Mononuclear cell (primary cell): ENCODE measurements around the gene SRP14. TPM values are rescaled to one million over a fixed set of nuclear protein-coding genes. Genes with fewer than 3 reads are reported as not detected.
"Not testable (repeated sequence)": the region's sequence is repeated elsewhere in the genome, so short reads cannot be mapped to it uniquely, and the experiment has no call there.

ENCODE experiments used
- H3K27me3 ChIP-seq: 2 replicates; pipeline ENCODE4 v1.6.0; 2011; ENCODE audit warnings: low read length, control low read depth; ENCODE audit not compliant: insufficient read depth
- H3K4me1 ChIP-seq: 2 replicates; pipeline ENCODE4 v1.5.1; 2011; ENCODE audit warnings: mild to moderate bottlenecking, low read length, control low read depth; ENCODE audit not compliant: insufficient read depth
- H3K4me3 ChIP-seq: 2 replicates; pipeline ENCODE4 v1.5.1; 2011; ENCODE audit warnings: mild to moderate bottlenecking, low read length, moderate library complexity
- H3K9me3 ChIP-seq: 2 replicates; pipeline ENCODE4 v1.5.1; 2011; ENCODE audit warnings: low read depth, mild to moderate bottlenecking, control low read depth, low read length
- total RNA-seq: library from RNA; depleted of rRNA; stranded (reverse); fragments of >200 nt; gene quantifications from one replicate; pipeline ENCODE4 v1.2.3, GENCODE V29; 2012

Gene SRP14, protein sequence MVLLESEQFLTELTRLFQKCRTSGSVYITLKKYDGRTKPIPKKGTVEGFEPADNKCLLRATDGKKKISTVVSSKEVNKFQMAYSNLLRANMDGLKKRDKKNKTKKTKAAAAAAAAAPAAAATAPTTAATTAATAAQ
- total RNA-seq = 97.1 TPM

DNA sequence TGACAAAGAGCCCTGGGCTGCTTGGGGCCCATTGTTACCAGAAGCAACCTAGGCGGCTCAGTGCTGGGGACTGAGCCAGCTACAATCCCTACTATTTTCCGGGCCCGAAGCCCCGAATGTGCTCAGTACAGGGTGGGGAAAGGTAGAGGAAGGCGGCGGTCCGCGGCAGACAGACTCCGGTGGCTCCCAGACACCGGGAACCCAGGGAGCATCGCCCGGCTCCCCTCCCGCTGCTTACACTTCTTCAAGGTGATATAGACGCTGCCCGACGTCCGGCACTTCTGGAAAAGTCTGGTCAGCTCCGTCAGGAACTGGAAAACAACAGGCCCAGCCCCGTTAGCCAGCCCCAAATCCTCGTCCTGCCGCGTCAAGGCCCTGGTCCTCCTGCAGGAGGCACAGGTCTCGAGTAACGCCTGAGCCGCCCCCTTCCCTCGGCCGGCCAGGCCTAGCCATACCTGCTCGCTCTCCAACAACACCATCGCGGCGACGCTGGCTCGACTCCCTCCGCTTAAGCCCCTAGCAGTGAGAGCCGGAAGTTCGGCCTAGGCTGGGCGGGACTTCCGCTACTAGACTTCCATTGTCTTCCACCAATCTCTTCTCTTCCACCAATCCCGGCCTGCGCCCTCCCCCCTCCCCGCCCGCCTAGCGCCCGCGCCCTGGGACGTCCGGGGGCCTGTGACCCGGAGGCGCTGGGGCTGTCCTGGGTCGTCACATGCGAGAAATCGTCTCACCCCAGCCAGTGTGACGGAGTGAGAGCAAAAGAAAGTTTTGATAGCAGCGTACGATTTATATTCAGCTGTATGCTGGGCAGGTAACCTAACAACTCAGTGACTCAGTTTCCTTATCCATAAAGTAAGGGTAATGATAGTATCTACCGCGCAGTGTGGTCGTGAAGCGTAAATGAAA, at the start of gene SRP14:
Gene SRP14 (minus strand): TSS at position 544 of the 906 bp plus-strand sequence. CDS start 65 bp downstream, at position 479.
- H3K27me3 ChIP-seq = no peaks in the 10 kb centered on the region
- peaks cover 24% of the 10 kb centered on the region for H3K4me1 ChIP-seq
- H3K4me3 ChIP-seq = peak within 1 kb of the TSS; percentile 95
- H3K9me3 ChIP-seq = no peaks in the 10 kb centered on the region

DNA sequence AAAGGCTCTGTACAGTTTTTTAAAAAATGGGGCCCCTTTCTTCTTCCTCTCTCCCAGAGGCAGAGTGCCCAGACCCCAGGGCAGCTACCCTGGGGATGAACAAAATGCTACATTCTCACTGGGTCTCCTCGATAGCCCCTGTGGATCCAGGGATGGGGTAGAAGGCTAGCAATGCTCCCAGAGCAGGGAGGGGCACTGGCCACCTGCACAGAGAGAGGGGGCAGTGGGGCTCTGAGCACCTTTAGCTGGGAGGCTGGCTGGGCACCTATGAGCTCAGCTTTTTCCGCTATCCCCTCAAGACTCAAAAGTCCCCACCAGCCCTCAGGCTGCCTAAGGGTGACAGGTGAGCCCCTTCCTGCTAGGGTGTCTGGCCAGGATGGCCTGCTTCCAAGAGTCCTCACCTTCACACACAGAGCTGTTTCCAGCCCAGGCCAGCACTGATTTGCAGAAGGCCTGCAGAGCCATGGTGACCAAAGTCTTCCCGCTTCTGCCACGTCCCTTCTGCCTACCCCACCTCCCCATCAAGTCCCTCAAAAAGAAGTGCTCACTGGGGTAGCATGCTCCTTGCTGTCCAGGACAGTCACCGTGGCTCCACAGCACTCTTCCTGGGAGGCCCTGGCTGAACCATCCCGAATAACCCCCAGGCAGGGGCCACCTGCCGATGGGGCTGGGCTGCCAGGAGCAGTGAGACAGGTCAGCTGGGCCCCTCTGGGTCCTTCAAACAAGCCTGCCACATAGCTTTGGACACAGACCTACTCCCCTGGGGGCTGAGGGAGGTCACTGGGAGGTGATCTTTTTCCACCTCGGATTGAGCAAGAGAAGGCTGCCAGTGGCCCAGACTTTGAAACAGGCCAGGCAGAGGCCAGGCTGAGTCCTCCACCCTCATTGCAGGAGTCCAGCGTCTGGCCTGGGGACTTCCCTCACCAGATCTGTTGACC, 49.3 kb upstream of the SRP14 start:
- Histone ChIP-seq H3K4me3 (no peak overlapping the region), H3K9me3 (no peaks in the 10 kb centered on the region), H3K4me1 (peaks cover 17% of the 10 kb centered on the region)

DNA sequence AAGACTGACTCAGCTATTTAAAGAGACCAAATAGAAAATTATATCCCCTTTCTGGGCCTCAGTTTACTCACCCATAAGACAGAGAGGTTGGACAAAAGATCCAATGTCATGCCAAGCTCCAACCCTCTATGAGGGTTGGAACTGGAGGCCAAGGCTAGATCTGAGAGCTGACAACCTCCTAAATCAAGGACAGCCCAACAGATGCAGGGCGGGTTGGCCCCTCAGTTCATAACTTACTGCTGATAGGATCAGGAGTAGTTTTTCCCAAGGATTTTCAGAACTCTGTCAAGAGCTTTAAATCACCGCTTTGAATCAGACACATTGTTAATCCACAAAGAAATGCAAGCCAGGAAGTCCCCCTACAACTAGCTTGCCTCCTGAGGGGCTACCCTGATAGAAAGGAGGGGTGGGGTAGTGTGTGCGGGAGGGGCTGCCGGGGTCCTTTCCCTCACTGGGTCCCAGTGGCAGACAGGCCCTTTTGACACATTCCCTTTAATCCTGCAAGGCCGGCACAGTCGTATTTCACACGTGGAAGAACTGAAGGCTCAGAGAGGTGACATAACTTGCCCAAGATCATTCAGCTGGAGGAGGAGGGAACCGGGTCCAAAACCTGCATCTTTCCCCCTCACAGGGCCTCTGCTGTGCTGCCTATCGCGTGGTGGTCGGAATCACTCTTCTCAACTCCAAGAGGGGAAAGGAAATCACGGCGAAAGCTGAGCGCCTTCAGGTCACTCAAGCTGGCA, 48.3 kb upstream of the SRP14 start:
- H3K27me3 ChIP-seq = no peaks in the 10 kb centered on the region
- H3K9me3 ChIP-seq = no peaks in the 10 kb centered on the region
- no peak overlapping the region for H3K4me3 ChIP-seq
- peaks cover 15% of the 10 kb centered on the region for H3K4me1 ChIP-seq

More for the DNA sequence above, 49.3 kb upstream of the SRP14 start:
- no peaks in the 10 kb centered on the region for H3K27me3 ChIP-seq

DNA sequence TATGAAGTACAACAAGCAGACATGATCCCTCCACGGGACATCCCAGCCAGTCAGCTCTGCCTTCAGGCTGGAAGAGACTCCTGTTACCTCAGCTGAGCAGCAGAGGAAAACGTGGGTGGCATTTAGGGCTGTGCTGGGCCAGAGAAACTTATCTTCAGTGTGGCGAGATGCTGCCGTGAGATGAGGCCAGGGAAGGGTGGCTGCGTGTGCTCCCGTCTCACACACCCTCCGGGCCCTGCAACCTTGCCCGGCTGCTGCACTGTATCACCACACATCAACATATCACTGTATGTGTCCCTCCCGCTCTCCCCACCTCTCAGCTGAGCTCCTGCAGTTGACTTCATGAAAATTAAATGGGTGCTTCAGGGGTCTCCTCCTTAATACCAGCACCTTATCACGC, 46.3 kb upstream of the SRP14 start:
- H3K27me3 ChIP-seq = no peaks in the 10 kb centered on the region
- no peaks in the 10 kb centered on the region for H3K9me3 ChIP-seq
- peaks cover 30% of the 10 kb centered on the region for H3K4me1 ChIP-seq
- no peak overlapping the region for H3K4me3 ChIP-seq

DNA sequence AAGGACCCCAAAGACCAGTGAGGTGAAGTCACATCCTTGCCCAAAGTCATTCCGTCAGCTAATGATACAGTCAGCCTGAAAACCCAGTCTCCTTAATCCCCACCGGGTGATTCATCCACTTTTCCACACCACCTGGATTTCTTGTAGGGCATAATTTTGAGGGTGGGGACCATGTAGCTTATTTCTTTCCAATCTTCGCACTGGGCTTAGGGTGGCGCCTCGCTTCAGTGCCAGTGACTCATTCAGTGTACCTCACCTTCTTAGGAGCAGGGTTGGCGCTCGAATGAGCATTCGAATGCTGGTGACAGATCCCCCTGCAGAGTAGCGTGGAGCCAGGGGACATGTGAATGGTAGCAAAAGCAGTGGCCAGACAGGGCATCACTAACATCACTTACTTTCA, 45.7 kb upstream of the SRP14 start:
- H3K9me3 ChIP-seq = no peaks in the 10 kb centered on the region
- H3K4me1 ChIP-seq = peaks cover 30% of the 10 kb centered on the region
- no peak overlapping the region for H3K4me3 ChIP-seq
- H3K27me3 ChIP-seq = no peaks in the 10 kb centered on the region

DNA sequence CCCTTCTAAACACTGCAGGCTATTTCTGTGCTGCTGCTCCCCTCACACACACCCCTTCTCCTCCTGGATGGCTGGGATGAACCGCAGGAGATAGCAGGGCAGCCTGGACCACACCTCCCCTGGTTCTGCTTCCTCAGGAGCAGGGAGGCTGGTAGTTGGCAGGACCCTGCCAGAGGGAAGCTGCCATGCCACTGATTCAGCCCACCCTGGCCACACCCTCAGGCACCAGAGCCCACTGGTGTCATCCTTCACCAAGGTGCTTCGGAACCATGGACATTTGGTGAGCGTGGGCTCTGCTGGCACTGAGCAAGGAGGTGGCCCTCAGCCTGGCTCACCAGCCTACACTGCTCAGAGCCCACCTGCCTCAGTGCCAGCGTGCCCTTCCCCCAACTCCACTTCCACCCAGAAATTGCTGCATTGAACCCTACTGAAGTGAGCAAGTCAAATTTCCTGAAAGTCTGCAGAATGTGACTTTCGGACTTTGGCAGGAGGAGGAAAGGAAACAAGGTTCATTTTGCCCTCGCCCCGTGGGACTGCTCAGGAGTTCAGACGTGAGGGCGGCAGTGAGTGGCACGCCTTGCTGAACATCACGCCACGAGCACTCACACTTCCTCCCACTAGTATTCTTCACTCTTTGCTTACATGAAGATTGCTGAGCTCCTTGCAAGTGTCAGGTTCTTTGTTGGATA, 43.4 kb upstream of the SRP14 start:
- Histone ChIP-seq H3K27me3 (no peaks in the 10 kb centered on the region), H3K4me3 (no peak overlapping the region), H3K4me1 (peaks cover 26% of the 10 kb centered on the region), H3K9me3 (no peaks in the 10 kb centered on the region)

DNA sequence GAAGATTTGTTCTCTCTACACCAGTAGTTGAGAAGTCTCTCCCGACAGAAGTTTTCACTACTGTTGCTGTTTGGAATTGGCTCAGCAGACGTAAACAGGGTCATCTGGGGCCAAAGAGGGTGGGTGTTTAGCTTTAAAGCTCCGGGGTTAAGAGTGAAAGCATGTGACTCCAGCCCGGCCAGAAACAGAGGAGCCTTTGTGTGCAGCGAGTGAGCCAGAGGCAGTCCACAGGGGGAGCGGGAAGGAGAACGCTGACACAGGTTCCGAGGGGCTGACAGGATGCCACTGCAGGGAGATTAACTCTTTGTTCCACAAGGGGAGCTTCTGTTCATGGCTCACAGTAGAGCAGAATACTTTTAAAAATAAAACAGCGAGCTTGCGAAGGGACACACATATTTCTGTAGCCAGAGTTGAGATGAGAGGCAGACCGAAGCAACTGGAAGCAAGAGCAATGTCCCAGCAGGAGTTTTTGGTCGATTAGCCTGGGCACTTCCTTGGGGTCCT, 42.8 kb upstream of the SRP14 start:
- Histone ChIP-seq H3K9me3 (no peaks in the 10 kb centered on the region), H3K4me3 (peak overlapping the region; percentile 24)

DNA sequence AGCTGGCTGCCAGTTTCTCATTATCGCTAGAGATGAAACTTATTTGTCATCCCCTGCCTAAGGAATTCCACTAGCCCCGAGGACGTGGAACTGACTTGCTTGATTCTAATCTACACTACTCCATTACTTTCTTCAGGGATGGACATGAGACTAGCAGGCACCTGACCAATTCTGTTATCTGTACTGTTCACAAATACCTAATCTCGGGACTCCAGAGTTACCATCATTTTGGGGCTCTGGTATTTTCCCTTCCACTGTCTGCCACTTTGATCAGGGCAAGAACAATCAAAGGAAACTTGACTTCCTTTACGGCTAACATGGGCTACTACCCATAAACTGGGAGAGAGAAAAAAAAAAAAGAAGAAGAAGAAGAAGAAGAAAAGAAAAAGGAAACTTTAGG, 41.9 kb upstream of the SRP14 start:
- Histone ChIP-seq H3K9me3 (no peaks in the 10 kb centered on the region), H3K4me1 (peaks cover 26% of the 10 kb centered on the region), H3K27me3 (no peaks in the 10 kb centered on the region), H3K4me3 (no peak overlapping the region)

More for the DNA sequence above, 42.8 kb upstream of the SRP14 start:
- H3K4me1 ChIP-seq = peaks cover 26% of the 10 kb centered on the region
- H3K27me3 ChIP-seq = no peaks in the 10 kb centered on the region

DNA sequence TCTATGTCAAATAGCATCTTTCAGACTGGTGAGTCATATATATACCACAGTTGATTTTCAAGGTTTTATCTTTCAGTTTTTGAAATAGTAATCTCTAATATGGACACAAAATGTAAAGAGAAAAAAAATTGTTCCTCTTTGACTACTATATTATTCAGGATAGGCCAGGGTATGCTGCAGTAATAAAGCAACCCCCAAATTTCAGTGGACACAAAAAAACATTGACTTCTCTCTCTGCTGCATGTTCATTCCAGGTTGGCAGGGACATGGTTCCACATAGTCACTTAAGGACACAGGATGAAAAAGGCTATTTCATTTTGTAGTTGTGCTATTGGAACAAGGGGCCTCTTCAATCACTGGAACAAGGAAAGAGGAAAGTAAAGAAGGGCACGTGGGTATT, 41.1 kb upstream of the SRP14 start:
- no peak overlapping the region for H3K4me3 ChIP-seq

DNA sequence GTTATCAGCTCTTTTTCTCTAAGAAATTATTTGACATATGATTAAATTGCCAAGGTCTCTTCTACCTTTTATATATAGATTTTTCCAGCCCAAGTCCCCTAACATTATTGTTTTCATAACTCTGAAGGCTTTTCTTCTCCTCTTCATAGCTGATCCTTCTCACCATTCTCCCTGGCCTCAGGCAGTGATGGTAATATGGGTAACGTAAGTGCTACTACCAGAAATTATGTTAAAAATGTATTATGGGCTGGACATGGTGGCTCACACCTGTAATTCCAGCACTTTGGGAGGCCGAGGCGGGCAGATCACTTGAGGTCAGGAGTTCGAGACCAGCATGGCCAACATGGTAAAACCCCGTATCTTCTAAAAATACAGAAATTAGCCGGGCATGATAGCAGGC, 40.5 kb upstream of the SRP14 start:
- Histone ChIP-seq H3K27me3 (no peaks in the 10 kb centered on the region), H3K9me3 (no peaks in the 10 kb centered on the region), H3K4me1 (peaks cover 33% of the 10 kb centered on the region), H3K4me3 (no peak overlapping the region)

More for the DNA sequence above, 41.1 kb upstream of the SRP14 start:
- peaks cover 32% of the 10 kb centered on the region for H3K4me1 ChIP-seq
- H3K9me3 ChIP-seq = no peaks in the 10 kb centered on the region
- no peaks in the 10 kb centered on the region for H3K27me3 ChIP-seq

DNA sequence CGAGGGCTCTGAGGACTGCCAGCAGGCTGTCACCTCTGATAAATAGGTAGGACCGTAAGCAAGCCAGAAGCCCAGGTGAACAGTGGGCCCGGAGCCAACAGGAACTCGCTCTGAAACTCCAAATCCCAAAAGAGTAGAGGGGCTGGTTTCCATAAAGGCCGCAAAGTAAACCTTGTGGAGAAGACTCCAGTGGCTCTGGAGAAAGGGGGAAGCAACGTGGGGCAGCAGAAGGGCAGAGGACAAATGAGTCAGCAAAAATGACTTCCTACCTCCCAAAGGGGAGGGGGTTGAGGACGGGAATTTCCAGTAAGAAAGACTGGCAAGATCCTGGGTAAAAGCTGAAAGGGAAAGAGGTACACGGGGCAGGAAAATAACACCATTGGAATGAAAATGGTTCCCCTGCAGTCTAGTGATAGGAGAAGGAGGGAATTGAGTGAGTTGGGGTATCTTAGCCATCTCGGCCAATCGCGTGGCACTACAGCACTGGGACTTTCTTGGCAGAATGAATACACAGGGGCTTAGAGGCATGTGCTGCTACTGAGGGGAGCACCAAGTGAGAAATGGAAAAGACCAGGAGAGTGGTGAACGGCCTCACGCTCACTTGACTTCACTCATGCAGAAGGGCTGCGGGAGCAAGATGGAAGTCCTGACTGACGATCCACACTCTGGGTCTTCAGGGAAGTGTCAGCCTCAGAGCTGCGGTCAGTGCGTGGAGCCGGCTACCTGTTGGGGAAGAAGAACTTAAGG, 36.5 kb upstream of the SRP14 start:
- no peaks in the 10 kb centered on the region for H3K27me3 ChIP-seq
- no peak overlapping the region for H3K4me3 ChIP-seq
- no peaks in the 10 kb centered on the region for H3K9me3 ChIP-seq
- H3K4me1 ChIP-seq = peaks cover 13% of the 10 kb centered on the region

DNA sequence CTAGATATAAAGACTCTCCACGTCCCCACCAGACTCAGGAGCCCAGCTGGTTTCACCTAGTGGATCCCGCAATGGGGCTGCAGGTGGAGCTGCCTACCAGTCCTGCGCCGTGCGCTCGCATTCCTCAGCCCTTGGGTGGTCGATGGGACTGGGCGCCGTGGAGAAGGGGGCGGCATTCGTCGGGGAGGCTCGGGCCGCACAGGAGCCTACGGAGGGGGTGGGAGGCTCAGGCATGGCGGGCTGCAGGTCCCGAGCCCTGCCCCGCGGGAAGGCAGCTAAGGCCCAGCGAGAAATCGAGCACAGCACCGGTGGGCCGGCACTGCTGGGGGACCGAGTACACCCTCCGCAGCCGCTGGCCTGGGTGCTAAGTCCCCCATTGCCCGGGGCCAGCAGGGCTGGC, 35.7 kb upstream of the SRP14 start:
- not testable (repeated sequence) for H3K27me3 ChIP-seq, H3K4me3 ChIP-seq, H3K9me3 ChIP-seq
- peaks cover 13% of the 10 kb centered on the region for H3K4me1 ChIP-seq

DNA sequence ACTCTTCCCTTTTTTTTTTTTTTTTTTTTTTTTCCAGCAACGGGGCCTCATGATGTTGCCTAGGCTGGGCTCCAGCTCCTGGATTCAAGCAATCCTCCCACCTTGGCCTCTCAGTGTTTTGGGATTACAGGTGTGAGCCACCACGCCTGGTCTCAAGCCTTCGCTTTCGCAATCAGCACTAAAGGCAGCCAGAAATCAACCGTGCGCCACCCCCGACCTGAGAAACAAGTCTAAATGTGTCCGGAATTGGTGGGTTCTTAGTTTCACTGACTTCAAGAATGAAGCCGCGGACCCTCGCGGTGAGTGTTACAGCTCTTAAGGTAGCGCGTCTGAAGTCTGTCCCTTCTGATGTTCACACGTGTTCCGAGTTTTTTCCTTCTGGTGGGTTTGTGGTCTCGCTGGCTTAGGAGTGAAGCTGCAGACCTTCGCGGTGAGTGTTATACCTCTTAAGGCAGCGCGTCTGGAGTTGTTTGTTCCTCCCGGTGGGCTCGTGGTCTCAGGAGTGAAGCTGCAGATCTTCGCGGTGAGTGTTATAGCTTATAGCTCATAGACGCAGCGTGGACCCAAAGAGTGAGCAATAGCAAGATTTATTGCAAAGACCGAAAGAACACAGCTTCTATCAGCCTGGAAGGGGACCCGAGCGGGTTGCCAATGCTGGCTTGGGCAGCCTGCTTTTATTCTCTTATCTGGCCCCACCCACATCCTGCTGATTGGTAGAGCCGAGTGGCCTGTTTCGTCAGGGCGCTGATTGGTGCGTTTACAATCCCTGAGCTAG, 34.9 kb upstream of the SRP14 start:
- H3K4me1 ChIP-seq = peaks cover 13% of the 10 kb centered on the region
- not testable (repeated sequence) for H3K9me3 ChIP-seq, H3K27me3 ChIP-seq, H3K4me3 ChIP-seq
